Ishikawa (cell line): ENCODE results near the gene CPVL.

Source experiments
- NFIC ChIP-seq: IDR thresholded peaks from 2 replicates; pipeline ENCODE4 v1.6.1; 2012
- RAD21 ChIP-seq: IDR thresholded peaks from 2 replicates; pipeline ENCODE4 v1.6.1; 2012; ENCODE audit warnings: low read depth
- TAF1 ChIP-seq: IDR thresholded peaks from 2 replicates; pipeline ENCODE4 v1.6.1; 2012; ENCODE audit warnings: low read depth, mild to moderate bottlenecking
- TF ChIP-seq, protein P1 (sequence below): IDR thresholded peaks from 2 replicates; pipeline ENCODE4 v1.6.1; 2012; ENCODE audit warnings: low read depth, mild to moderate bottlenecking

DNA sequence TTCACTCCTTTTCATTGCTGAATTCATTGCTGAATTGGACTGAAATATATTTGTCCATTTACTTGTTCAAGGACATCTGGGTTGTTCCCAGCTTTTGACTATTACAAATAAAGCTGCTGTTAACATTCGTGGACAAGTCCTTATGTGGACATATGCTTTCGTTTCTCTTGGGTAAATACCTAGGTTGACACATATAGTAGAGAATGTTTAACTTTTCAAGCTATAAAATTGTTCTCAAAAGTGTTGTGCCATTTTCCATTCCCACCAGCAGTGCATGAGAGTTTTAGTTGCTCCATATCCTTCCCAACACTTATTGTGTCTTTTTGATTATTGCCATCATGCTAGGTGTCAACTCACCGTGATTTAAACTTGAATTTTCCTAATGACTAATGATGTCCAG is 17.5 kb upstream of the CPVL start:
- TF ChIP-seq TAF1 (no peak), NFIC (no peak), RAD21 (no peak)
- TF ChIP-seq, protein P1, sequence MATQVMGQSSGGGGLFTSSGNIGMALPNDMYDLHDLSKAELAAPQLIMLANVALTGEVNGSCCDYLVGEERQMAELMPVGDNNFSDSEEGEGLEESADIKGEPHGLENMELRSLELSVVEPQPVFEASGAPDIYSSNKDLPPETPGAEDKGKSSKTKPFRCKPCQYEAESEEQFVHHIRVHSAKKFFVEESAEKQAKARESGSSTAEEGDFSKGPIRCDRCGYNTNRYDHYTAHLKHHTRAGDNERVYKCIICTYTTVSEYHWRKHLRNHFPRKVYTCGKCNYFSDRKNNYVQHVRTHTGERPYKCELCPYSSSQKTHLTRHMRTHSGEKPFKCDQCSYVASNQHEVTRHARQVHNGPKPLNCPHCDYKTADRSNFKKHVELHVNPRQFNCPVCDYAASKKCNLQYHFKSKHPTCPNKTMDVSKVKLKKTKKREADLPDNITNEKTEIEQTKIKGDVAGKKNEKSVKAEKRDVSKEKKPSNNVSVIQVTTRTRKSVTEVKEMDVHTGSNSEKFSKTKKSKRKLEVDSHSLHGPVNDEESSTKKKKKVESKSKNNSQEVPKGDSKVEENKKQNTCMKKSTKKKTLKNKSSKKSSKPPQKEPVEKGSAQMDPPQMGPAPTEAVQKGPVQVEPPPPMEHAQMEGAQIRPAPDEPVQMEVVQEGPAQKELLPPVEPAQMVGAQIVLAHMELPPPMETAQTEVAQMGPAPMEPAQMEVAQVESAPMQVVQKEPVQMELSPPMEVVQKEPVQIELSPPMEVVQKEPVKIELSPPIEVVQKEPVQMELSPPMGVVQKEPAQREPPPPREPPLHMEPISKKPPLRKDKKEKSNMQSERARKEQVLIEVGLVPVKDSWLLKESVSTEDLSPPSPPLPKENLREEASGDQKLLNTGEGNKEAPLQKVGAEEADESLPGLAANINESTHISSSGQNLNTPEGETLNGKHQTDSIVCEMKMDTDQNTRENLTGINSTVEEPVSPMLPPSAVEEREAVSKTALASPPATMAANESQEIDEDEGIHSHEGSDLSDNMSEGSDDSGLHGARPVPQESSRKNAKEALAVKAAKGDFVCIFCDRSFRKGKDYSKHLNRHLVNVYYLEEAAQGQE, result no peak
